Melanocyte of skin (primary cell): ENCODE results near the gene IRAK3. TPM values are rescaled to one million over a fixed set of nuclear protein-coding genes. Genes with fewer than 3 reads are reported as not detected.

Experiments used
- total RNA-seq, 2 donors: library from RNA; depleted of rRNA; stranded (reverse); fragments of >200 nt; gene quantifications; 2 replicates each; pipeline ENCODE4 v1.2.3, GENCODE V29; 2012

The IRAK3 gene, protein sequence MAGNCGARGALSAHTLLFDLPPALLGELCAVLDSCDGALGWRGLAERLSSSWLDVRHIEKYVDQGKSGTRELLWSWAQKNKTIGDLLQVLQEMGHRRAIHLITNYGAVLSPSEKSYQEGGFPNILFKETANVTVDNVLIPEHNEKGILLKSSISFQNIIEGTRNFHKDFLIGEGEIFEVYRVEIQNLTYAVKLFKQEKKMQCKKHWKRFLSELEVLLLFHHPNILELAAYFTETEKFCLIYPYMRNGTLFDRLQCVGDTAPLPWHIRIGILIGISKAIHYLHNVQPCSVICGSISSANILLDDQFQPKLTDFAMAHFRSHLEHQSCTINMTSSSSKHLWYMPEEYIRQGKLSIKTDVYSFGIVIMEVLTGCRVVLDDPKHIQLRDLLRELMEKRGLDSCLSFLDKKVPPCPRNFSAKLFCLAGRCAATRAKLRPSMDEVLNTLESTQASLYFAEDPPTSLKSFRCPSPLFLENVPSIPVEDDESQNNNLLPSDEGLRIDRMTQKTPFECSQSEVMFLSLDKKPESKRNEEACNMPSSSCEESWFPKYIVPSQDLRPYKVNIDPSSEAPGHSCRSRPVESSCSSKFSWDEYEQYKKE
- total RNA-seq = 10 to 100 TPM in 1 of 2 donors, 1 to 10 TPM in 1; 9.0 to 15.8 TPM

DNA sequence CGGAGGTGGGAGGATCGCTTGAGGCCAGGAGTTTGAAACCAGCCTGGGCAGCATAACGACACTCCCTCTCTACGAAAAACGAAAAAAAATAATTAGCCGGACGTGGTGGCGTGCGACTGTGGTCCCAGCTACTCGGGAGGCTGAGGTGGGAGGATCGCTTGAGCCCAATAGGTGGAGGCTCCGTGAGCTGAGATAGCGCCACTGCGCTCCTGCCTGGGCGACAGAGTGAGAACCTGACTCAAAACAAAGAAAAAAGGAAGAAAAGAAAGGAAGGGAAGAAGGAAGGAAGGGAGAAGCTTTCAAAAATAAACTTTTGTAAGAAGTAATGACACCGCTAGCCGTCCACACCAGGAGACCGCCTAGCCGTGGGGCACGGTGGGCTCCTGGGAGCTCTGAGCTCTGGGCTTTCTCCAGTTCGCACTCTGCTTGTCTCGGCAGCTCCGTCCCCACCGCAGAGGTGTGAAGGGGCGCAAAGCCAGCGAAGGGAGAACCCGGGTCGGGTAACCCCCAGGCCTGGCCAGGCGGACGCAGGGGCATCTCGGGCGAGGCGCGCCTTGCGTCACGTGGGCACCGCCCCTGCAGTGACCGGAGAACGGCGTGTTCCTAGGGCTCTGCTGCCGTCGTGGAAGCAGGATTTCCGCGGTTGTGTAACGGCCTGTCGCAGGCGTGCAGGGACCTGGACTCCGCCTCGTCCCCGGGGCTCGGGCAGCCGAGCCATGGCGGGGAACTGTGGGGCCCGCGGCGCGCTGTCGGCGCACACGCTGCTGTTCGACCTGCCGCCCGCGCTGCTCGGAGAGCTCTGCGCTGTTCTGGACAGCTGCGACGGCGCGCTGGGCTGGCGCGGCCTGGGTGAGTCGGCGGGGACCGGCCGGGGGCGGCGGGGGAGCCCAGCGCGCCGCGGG is at the start of gene IRAK3:
TSS of gene IRAK3 (plus strand) at position 631 of the 902 bp plus-strand sequence. CDS start at position 717, 86 bp downstream.

DNA sequence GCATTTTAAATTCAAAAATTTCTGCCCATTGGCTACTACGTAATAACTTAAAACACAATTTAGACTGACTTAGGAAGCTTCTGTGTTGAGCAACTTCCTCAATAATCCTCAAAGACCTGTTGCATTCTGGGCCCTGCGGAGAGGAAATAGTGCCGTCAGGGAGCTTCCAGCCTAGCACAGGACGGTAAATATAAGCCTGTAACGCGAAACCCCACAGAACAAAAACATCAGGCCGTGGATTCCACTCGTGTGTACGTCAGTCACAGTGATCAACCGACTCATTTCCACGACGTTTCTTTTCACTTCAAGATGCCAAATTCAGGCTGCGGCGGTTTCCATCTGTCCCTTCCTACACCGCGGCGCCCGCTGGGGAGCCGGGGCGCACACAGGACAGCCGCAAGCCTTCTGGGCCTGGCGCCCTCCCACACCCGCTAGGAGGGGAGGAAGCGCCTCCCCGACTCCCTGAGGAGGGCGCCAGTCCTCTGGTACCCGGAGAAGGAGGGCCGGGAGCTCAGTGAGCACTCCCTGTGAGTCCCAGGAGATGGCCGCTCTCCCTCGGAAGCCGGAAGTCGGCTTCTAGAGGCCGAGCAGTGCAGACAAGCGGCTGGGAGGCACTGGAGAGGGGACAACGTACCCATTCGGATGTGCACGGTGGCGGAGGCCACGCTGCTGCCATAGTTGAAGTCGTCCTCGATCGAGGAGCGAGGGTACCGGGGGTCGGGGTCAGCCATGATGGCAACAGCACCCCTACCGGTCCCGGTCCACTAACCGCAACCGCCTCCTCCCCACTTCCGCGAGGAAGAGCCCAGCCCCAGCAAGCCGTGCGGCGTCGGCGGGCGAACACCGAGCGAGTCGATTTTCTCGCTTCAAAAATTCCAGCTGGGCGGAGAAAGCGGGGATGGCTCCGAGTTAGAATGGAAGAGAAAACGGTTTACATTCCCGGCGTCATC is 19.5 kb upstream of the IRAK3 start, which contains the start of gene TMBIM4:
TSS of gene TMBIM4 (minus strand) at position 776 of the 950 bp plus-strand sequence. CDS start at position 731, 45 bp downstream.

DNA sequence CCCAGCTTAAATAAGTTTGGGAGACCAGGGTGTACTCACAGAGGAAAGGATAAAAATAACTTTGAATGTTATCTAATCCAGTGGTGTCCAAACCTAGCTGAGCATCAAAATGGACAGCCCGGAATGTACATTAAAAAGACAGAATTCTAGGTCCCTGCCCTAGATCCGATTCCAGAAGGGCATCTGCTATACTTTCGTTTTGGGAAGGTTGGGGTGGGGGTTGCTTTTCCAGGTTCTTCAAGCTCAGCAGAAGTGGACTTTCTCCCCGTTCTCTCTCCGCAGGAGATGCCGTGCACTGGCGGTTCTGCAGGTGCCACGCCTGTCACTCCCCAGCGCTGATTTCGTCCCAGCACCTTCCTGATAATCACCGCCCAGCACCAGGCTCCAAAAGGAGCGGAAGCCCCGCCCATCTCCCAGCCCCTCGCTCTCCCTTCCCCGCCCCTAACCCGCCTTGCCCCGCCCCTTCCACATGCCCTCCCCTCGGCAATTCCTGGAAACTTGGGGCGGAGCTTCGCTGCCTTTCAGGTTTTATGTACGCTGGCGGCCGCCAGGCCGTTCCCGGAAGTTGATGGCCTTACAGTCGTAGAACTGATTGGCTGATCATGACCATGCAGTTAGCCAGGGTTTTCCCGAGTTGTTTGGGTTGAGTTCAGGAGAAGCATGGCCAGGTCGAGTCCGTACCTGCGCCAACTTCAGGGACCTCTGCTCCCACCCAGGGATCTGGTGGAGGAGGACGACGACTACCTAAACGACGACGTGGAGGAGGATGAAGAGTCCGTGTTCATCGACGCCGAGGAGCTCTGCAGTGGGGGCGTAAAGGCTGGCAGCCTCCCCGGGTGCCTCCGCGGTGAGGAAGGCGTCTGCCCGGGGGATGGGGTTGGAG is 113.2 kb downstream of the IRAK3 start, which contains the start of gene HELB:
TSS of gene HELB (plus strand) at position 550 of the 883 bp plus-strand sequence. CDS start at position 661, 111 bp downstream.

Other genes with a start within 250 kb of the IRAK3 start
- 1 to 10 TPM; 2.4 to 4.0 TPM for gene LLPH, start 58.5 kb upstream of the IRAK3 start, total RNA-seq
- 100 to 1,000 TPM in 1 of 2 donors, 10 to 100 TPM in 1; 61.3 to 138 TPM for gene TMBIM4, start 19.2 kb upstream of the IRAK3 start, total RNA-seq
- gene HELB, start 113.3 kb downstream of the IRAK3 start, total RNA-seq = 1 to 10 TPM; 5.0 to 5.2 TPM